Mesenchymal stem cell (in vitro differentiated cells and primary cell): ENCODE data around the gene UBL4A.
A peak's percentile ranks its signal among the peaks of the same experiment; 100 is the strongest.

Experiments
- DNase-seq: peaks from one replicate; pipeline ENCODE4 v3.0.0-alpha.2; 2013
- H2AFZ ChIP-seq: one replicate; pipeline ENCODE4 v1.6.1; 2013; ENCODE audit warnings: low read depth, mild to moderate bottlenecking, control low read depth, inconsistent platforms, low read length, moderate library complexity
- H2AK5ac ChIP-seq: 2 replicates; pipeline ENCODE4 v1.6.1; 2013; ENCODE audit warnings: low read length, moderate library complexity, mild to moderate bottlenecking, inconsistent platforms; ENCODE audit not compliant: severe bottlenecking
- H2BK120ac ChIP-seq: one replicate; pipeline ENCODE4 v1.6.1; 2013; ENCODE audit warnings: low read depth, mild to moderate bottlenecking, inconsistent platforms, low read length, moderate library complexity
- H2BK12ac ChIP-seq, 2 experiments: one replicate each; pipeline ENCODE4 v1.6.1; 2013; ENCODE audit warnings: inconsistent platforms in 2 of 2, low read length in 2 of 2, mild to moderate bottlenecking in 2 of 2, moderate library complexity in 2 of 2, control low read depth in 1 of 2
- H2BK15ac ChIP-seq: one replicate; pipeline ENCODE4 v1.6.1; 2013; ENCODE audit warnings: mild to moderate bottlenecking, low read depth, inconsistent platforms; ENCODE audit not compliant: poor library complexity, severe bottlenecking
- H2BK5ac ChIP-seq: 2 replicates; pipeline ENCODE4 v1.6.1; 2013; ENCODE audit warnings: low read depth, mild to moderate bottlenecking, low read length, control low read depth, inconsistent platforms; ENCODE audit not compliant: poor library complexity, severe bottlenecking
- H3K14ac ChIP-seq, 2 experiments: one replicate each; pipeline ENCODE4 v1.6.1; 2013; ENCODE audit warnings: inconsistent platforms in 2 of 2, low read length in 2 of 2, control low read depth in 1 of 2, mild to moderate bottlenecking in 1 of 2, moderate library complexity in 1 of 2
- H3K18ac ChIP-seq, 2 experiments: one replicate each; pipeline ENCODE4 v1.6.1; 2013; ENCODE audit warnings: inconsistent platforms in 2 of 2, low read length in 2 of 2, control low read depth in 1 of 2, low read depth in 1 of 2, mild to moderate bottlenecking in 1 of 2
- H3K23ac ChIP-seq, 2 experiments: one replicate each; pipeline ENCODE4 v1.6.1; 2013; ENCODE audit warnings: inconsistent platforms in 2 of 2, low read length in 2 of 2, mild to moderate bottlenecking in 2 of 2, moderate library complexity in 2 of 2, control low read depth in 1 of 2
- H3K27ac ChIP-seq: 2 replicates; pipeline ENCODE4 v1.5.1; 2013; ENCODE audit warnings: mild to moderate bottlenecking, moderate library complexity, low read length, control low read depth, inconsistent platforms; ENCODE audit not compliant: poor library complexity, severe bottlenecking
- H3K27me3 ChIP-seq, 2 experiments: 2 replicates each; pipeline versions ENCODE4 v1.6.1 to v1.7.0; 2013; ENCODE audit warnings: low read length in 2 of 2, mild to moderate bottlenecking in 2 of 2, moderate library complexity in 2 of 2, control low read depth in 1 of 2, inconsistent platforms in 1 of 2; ENCODE audit not compliant: control insufficient read depth in 1 of 2, insufficient read depth in 1 of 2
- H3K36me3 ChIP-seq, 2 experiments: 2 replicates each; pipeline versions ENCODE4 v1.6.1 to v1.7.0; 2013; ENCODE audit warnings: low read length in 2 of 2, control low read depth in 1 of 2, inconsistent platforms in 1 of 2, low read depth in 1 of 2, mild to moderate bottlenecking in 1 of 2; ENCODE audit not compliant: insufficient read depth in 2 of 2, control insufficient read depth in 1 of 2
- H3K4ac ChIP-seq, 2 experiments: one replicate each; pipeline ENCODE4 v1.6.1; 2013; ENCODE audit warnings: inconsistent platforms in 2 of 2, low read length in 2 of 2, mild to moderate bottlenecking in 2 of 2, moderate library complexity in 2 of 2, control low read depth in 1 of 2, low read depth in 1 of 2
- H3K4me1 ChIP-seq: 2 replicates; pipeline ENCODE4 v1.6.1; 2013; ENCODE audit warnings: low read depth, low read length, control low read depth; ENCODE audit not compliant: control insufficient read depth, insufficient read depth
- H3K4me2 ChIP-seq: 2 replicates; pipeline ENCODE4 v1.6.1; 2013; ENCODE audit warnings: low read length, mild to moderate bottlenecking, inconsistent platforms; ENCODE audit not compliant: poor library complexity, severe bottlenecking
- H3K4me3 ChIP-seq, 2 experiments: 2 replicates each; pipeline versions ENCODE4 v1.5.1 to v1.7.0; 2013; ENCODE audit warnings: low read length in 2 of 2, mild to moderate bottlenecking in 2 of 2, control low read depth in 1 of 2, low read depth in 1 of 2; ENCODE audit not compliant: insufficient read depth in 1 of 2
- H3K79me1 ChIP-seq: replicated peaks from 2 replicates; pipeline ENCODE4 v1.6.1; 2013; ENCODE audit warnings: mild to moderate bottlenecking, control low read depth, low read length, inconsistent platforms; ENCODE audit not compliant: poor library complexity, severe bottlenecking
- H3K9ac ChIP-seq: 2 replicates; pipeline ENCODE4 v1.7.0; 2013; ENCODE audit warnings: mild to moderate bottlenecking, low read length, moderate library complexity
- H3K9me3 ChIP-seq: 2 replicates; pipeline ENCODE4 v1.7.0; 2013; ENCODE audit warnings: mild to moderate bottlenecking, low read length; ENCODE audit not compliant: control insufficient read depth
- H4K8ac ChIP-seq: one replicate; pipeline ENCODE4 v1.6.1; 2013; ENCODE audit warnings: inconsistent platforms, mild to moderate bottlenecking, low read length, moderate library complexity
- H4K91ac ChIP-seq: one replicate; pipeline ENCODE4 v1.6.1; 2013; ENCODE audit warnings: mild to moderate bottlenecking, low read length, inconsistent platforms
- WGBS: methylation state at CpG from one replicate; pipeline ENCODE4 v1.1.7; 2013; ENCODE audit warnings: mixed read lengths; 5-methylcytosine and 5-hydroxymethylcytosine counted together

Gene UBL4A

DNA sequence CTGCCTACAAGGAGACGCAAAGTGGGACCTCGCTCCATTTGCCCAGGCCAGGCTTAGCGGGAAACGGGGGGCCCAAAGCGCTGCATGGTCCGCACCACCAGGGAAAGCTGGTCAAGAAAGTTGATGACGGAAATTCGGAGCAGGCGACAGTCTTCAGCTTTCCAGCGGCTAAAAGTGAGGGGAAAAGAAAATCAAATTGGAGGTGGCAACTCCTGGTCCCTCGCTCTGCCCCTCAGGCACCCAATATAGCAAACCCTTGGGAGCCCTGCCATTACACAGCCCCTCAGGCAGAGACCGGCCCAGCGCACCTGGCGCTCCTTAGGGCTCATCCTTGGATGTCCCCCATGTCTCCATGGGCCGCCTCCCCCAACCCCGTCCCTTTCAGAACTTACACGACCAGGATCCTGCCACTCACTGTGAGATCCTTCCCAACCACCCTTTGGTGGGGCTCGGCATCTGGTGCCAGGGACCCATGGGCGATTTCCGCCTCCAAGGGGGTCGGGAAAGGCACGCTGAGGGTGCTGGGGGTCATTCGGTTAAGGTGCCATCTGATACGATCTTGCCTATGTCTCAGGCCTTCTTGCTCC, 8.4 kb downstream of the UBL4A start:
- Histone ChIP-seq H3K4me1 (peaks cover 17% of the 10 kb centered on the region), H2BK15ac (no peak overlapping the region), H3K9me3 (no peaks in the 10 kb centered on the region), H2BK12ac (no peak overlapping the region), H3K23ac (no peak overlapping the region), H3K14ac (peak overlapping the region in 1 of 2 experiments; percentile 32), H3K4me2 (peak overlapping the region; percentile 48), H4K91ac (peak overlapping the region; percentile 39), H2BK5ac (no peak overlapping the region), H3K36me3 (peaks cover 7 to 12% of the 10 kb centered on the region in 2 experiments), H2AFZ (no peak overlapping the region), H3K4me3 (peak overlapping the region; percentile 52 to 80), H3K27ac (no peak overlapping the region), H2AK5ac (no peak overlapping the region), H3K79me1 (no peaks in the 10 kb centered on the region), H3K18ac (peak overlapping the region; percentile 28 to 33), H3K27me3 (peaks cover 0 to 12% of the 10 kb centered on the region in 2 experiments), H3K4ac (peak overlapping the region in 1 of 2 experiments; percentile 87), H2BK120ac (no peak overlapping the region), H3K9ac (peak overlapping the region; percentile 88), H4K8ac (no peak overlapping the region)
- DNase-seq = no peak
- WGBS = 74% methylated on average over 18 of the region's 24 CpGs

DNA sequence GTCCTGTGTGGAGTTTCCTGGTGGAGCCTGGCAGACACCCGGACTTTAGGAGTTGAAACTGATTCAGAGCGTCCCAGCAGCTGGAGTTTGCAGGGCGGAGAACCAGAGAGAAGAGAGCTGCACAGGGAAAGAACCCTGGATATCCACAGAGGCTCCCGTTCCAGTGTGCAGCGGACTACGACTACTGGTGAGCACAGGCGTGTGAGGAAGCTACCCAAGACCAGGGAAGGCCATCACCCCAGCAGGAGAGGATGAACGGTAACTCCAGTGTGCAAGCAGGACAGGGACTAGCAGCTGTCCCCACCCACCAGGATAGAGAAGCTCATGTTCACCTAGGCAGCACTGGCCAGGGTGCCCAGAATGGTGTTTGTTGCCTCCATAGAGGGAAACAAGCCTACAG, 9.6 kb downstream of the UBL4A start:
- no peak overlapping the region for H2AFZ ChIP-seq
- H3K9ac ChIP-seq = no peak overlapping the region
- H3K4me2 ChIP-seq = no peak overlapping the region
- no peaks in the 10 kb centered on the region for H3K79me1 ChIP-seq
- no peak overlapping the region for H3K14ac ChIP-seq
- no peak for DNase-seq
- H3K27me3 ChIP-seq = peaks cover 0 to 6% of the 10 kb centered on the region in 2 experiments
- H3K18ac ChIP-seq = peak overlapping the region in 1 of 2 experiments; percentile 11
- no peak overlapping the region for H3K27ac ChIP-seq
- H4K91ac ChIP-seq = no peak overlapping the region
- WGBS = 98% methylated on average over 8 of the region's 8 CpGs
- H2BK12ac ChIP-seq = no peak overlapping the region
- no peak overlapping the region for H4K8ac ChIP-seq
- H2BK15ac ChIP-seq = no peak overlapping the region
- no peaks in the 10 kb centered on the region for H3K9me3 ChIP-seq
- peaks cover 7 to 23% of the 10 kb centered on the region in 2 experiments for H3K36me3 ChIP-seq
- H2BK5ac ChIP-seq = no peak overlapping the region
- no peak overlapping the region for H2BK120ac ChIP-seq
- no peak overlapping the region for H3K4me3 ChIP-seq
- H3K23ac ChIP-seq = no peak overlapping the region
- no peak overlapping the region for H3K4ac ChIP-seq
- peaks cover 17% of the 10 kb centered on the region for H3K4me1 ChIP-seq
- no peak overlapping the region for H2AK5ac ChIP-seq

DNA sequence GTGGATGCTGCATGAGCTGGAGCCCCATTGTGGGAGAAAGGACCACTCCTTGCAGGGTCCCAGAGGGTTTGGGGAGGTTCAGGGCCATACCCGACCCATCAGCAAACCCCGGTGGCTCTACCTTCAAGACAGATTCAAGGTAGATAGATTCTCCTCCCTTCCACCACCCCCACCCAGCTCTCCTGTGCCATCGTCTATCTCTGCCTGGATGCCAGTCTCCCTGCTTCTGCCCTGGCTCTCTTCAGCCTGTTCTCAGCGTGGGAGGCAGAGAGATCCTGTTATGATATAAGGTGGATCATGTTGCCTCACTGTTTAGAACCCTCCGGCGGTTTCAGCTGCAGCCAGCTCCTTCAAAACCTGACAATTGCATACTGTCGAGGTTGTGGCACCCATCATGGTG, 12.7 kb downstream of the UBL4A start:
- peaks cover 34 to 55% of the 10 kb centered on the region in 2 experiments for H3K36me3 ChIP-seq
- no peak overlapping the region for H4K91ac ChIP-seq
- peaks cover 12% of the 10 kb centered on the region for H3K4me1 ChIP-seq
- peaks cover 0 to 2% of the 10 kb centered on the region in 2 experiments for H3K27me3 ChIP-seq
- no peak overlapping the region for H2BK15ac ChIP-seq
- H3K9me3 ChIP-seq = no peaks in the 10 kb centered on the region
- H3K4ac ChIP-seq = no peak overlapping the region
- H3K9ac ChIP-seq = no peak overlapping the region
- H2BK12ac ChIP-seq = no peak overlapping the region
- H3K79me1 ChIP-seq = peaks cover 1% of the 10 kb centered on the region
- WGBS = 100% methylated on average over 3 of the region's 7 CpGs
- no peak overlapping the region for H2BK120ac ChIP-seq
- no peak overlapping the region for H2AK5ac ChIP-seq
- no peak overlapping the region for H3K4me3 ChIP-seq
- no peak overlapping the region for H3K18ac ChIP-seq
- no peak overlapping the region for H2BK5ac ChIP-seq
- DNase-seq = no peak
- no peak overlapping the region for H3K14ac ChIP-seq
- H3K23ac ChIP-seq = no peak overlapping the region
- H3K4me2 ChIP-seq = no peak overlapping the region
- H4K8ac ChIP-seq = no peak overlapping the region
- H3K27ac ChIP-seq = no peak overlapping the region
- no peak overlapping the region for H2AFZ ChIP-seq

DNA sequence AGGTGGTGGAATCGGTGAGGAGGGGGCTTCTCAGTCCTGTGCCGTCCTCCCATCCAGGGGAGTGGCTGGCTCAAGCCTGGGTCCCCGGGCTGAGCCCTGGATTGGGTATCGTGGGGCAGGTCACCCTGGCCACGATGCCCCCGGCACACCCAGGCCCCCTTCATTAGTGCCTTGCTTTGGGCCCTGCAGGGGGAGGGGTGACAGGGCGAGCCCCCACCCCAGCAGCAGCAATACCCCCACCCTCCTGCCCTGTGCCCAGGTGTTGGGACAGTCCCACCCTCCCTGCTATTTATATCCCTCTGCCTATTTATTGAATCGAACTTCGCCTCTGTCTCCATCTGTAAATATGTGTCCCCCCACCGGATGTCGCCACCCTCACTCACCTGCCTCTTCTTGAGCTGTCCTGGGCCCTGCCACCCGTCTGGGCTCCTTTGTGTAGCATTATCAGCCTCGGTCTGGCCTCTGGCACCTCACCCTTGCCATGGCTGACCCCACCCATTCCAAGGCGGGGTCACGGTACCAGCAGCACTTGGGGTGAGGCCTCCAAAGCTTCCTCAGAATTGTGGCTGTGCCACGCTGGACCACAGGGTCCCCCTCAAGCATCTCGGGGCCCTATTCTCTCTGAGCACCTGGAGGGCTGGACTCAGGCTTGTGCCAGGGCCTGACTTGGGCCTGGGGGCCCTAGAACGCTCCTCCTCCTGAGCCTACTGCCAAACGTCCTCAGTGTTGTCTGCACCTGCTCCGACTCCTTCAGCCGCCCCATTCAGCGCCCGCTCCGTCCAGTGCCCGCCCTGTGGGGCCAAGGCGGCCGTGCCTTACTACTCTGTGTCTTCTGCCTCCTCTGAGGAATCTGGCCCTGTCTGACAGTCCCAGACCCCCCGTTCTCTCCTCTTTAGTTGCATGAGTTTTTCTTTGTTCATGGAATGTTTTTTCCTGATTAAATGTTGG, 13.5 kb downstream of the UBL4A start:
- Histone ChIP-seq H3K27ac (no peak overlapping the region), H2BK12ac (no peak overlapping the region), H2AFZ (no peak overlapping the region), H3K27me3 (peaks cover 0 to 2% of the 10 kb centered on the region in 2 experiments), H3K4me1 (peaks cover 7% of the 10 kb centered on the region), H3K4me2 (no peak overlapping the region), H3K79me1 (peaks cover 2% of the 10 kb centered on the region), H3K9me3 (no peaks in the 10 kb centered on the region), H3K9ac (no peak overlapping the region), H2BK5ac (no peak overlapping the region), H3K18ac (no peak overlapping the region), H2BK15ac (no peak overlapping the region), H3K36me3 (peaks cover 39 to 62% of the 10 kb centered on the region in 2 experiments), H3K23ac (no peak overlapping the region), H2AK5ac (no peak overlapping the region), H4K91ac (no peak overlapping the region), H3K4me3 (no peak overlapping the region), H3K4ac (no peak overlapping the region), H3K14ac (no peak overlapping the region), H4K8ac (no peak overlapping the region), H2BK120ac (no peak overlapping the region)
- WGBS = 91% methylated on average over 28 of the region's 28 CpGs
- no peak for DNase-seq
